A673 (cell line): Measurements from ENCODE around the gene OVCH2. TPM values are rescaled to one million over a fixed set of nuclear protein-coding genes. Genes with fewer than 3 reads are reported as not detected.

Experiments
- BruUV-seq: library from RNA; stranded (reverse); fragments of 400-500 nt; replicated peaks from 2 replicates; lab custom pipeline; 2021; lab: Mats Ljungman, UMichigan
- CTCF ChIA-PET: fragments of 300-600 bp; sonication (Branson Sonifier 250); formaldehyde crosslinking; loops from one replicate; lab custom pipeline; 2022; ENCODE audit warnings: antibody characterized with exemption; lab: Charles Lee
- POLR2A ChIA-PET: fragments of 300-600 bp; sonication (Branson Sonifier 250); formaldehyde crosslinking; loops from one replicate; lab custom pipeline; 2022; ENCODE audit warnings: antibody characterized with exemption; ENCODE audit not compliant: low non-redundant PET; lab: Charles Lee
- DNase-seq: peaks from one replicate; pipeline ENCODE4 v3.0.0-alpha.2; 2015; ENCODE audit warnings: low spot score
- H3K27ac ChIP-seq: fragments of 200-600 bp; sonication (generic); 2 replicates; pipeline ENCODE4 v1.5.1; 2016; ENCODE audit warnings: mixed run types, low read depth, mild to moderate bottlenecking, mixed read lengths, antibody characterized with exemption, low read length; ENCODE audit not compliant: poor library complexity, severe bottlenecking
- H3K27me3 ChIP-seq: fragments of 200-600 bp; sonication (generic); replicated peaks from 2 replicates; pipeline ENCODE4 v1.6.1; 2017; ENCODE audit warnings: mixed run types, low read depth, mild to moderate bottlenecking, mixed read lengths, antibody characterized with exemption, low read length; ENCODE audit not compliant: insufficient read depth, poor library complexity
- H3K36me3 ChIP-seq: fragments of 200-600 bp; sonication (generic); 2 replicates; pipeline ENCODE4 v1.6.1; 2016; ENCODE audit warnings: mixed run types, mild to moderate bottlenecking, mixed read lengths, antibody characterized with exemption, low read length; ENCODE audit not compliant: insufficient read depth, poor library complexity, severe bottlenecking
- H3K4me1 ChIP-seq: fragments of 200-600 bp; sonication (generic); 2 replicates; pipeline ENCODE4 v1.6.1; 2017; ENCODE audit warnings: mixed run types, mild to moderate bottlenecking, mixed read lengths, antibody characterized with exemption, low read length; ENCODE audit not compliant: insufficient read depth, poor library complexity, severe bottlenecking
- H3K4me3 ChIP-seq: fragments of 200-600 bp; sonication (generic); 2 replicates; pipeline ENCODE4 v1.5.1; 2016; ENCODE audit warnings: low read depth, mixed run types, mild to moderate bottlenecking, mixed read lengths, low read length; ENCODE audit not compliant: poor library complexity, severe bottlenecking
- H3K9me3 ChIP-seq: fragments of 200-600 bp; sonication (generic); 2 replicates; pipeline ENCODE4 v1.6.1; 2016; ENCODE audit warnings: mixed run types, low read depth, mild to moderate bottlenecking, mixed read lengths, antibody characterized with exemption, low read length; ENCODE audit not compliant: poor library complexity, severe bottlenecking
- EZH2 ChIP-seq: fragments of 200-600 bp; sonication (generic); IDR thresholded peaks from 2 replicates; pipeline ENCODE4 v1.6.1; 2017; ENCODE audit warnings: borderline replicate concordance, low read depth, mild to moderate bottlenecking, mixed read lengths, antibody characterized with exemption, low read length; ENCODE audit not compliant: poor library complexity, severe bottlenecking
- intact Hi-C: fragments of 100-400 bp; cut with micrococcal nuclease; formaldehyde crosslinking; loops from one replicate; pipeline ENCODE4 v1.10.0; 2022; ENCODE audit not compliant: unreplicated experiment
- total RNA-seq: library from RNA; stranded (reverse); gene quantifications from 2 replicates; pipeline ENCODE4 v1.2.3, GENCODE V29; 2021
- TF ChIP-seq, protein P1 (sequence below): fragments of 300-800, 200-600 bp; sonication (generic); conservative IDR thresholded peaks from 2 replicates; pipeline ENCODE4 v1.5.1; 2017; ENCODE audit warnings: low read depth, mild to moderate bottlenecking, antibody characterized with exemption, low read length, moderate library complexity, mixed read lengths

The OVCH2 gene
- total RNA-seq, 1 experiment from 2014 or later, result not detected

DNA sequence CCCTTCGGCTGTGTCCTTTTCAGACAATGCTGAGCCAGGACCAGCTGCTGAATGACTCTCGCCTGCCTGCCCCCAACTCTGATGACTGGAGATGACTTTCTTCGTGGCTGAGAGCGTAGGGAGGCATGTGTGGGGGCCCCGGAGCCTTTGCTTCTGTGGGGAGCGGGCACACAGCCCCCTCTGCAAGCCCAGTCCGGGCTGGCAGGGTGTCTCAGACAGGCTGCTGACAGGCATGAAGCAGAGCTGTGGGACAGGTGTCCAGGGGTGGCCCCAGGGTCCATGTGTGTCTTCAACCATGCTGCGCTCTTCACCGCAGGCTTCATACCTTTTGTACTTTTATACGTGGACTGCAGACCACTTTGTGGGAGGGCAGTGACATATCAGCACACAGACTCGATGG lies 49.6 kb downstream of the OVCH2 start:
- intact Hi-C loops, result loop anchor here (2.0 kb wide), 1 partner anchor 86 kb away; no protein-coding TSS in a partner anchor
- no TSS peak for BruUV-seq
- no peak for DNase-seq
- Histone ChIP-seq H3K27ac (no peak overlapping the region), H3K27me3 (no peaks in the 10 kb centered on the region), H3K9me3 (no peaks in the 10 kb centered on the region), H3K4me1 (no peaks in the 10 kb centered on the region), H3K36me3 (no peaks in the 10 kb centered on the region), H3K4me3 (no peak overlapping the region)
- ChIA-PET CTCF (interaction anchor here (0.8 to 1.4 kb wide), 7 partner anchors 9 to 558 kb away, joined by 3 to 25 read pairs (median 3); no protein-coding TSS in a partner anchor), POLR2A (no interaction called here)
- TF ChIP-seq, protein P1, sequence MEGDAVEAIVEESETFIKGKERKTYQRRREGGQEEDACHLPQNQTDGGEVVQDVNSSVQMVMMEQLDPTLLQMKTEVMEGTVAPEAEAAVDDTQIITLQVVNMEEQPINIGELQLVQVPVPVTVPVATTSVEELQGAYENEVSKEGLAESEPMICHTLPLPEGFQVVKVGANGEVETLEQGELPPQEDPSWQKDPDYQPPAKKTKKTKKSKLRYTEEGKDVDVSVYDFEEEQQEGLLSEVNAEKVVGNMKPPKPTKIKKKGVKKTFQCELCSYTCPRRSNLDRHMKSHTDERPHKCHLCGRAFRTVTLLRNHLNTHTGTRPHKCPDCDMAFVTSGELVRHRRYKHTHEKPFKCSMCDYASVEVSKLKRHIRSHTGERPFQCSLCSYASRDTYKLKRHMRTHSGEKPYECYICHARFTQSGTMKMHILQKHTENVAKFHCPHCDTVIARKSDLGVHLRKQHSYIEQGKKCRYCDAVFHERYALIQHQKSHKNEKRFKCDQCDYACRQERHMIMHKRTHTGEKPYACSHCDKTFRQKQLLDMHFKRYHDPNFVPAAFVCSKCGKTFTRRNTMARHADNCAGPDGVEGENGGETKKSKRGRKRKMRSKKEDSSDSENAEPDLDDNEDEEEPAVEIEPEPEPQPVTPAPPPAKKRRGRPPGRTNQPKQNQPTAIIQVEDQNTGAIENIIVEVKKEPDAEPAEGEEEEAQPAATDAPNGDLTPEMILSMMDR, result no peak
- no peak for TF ChIP-seq EZH2

DNA sequence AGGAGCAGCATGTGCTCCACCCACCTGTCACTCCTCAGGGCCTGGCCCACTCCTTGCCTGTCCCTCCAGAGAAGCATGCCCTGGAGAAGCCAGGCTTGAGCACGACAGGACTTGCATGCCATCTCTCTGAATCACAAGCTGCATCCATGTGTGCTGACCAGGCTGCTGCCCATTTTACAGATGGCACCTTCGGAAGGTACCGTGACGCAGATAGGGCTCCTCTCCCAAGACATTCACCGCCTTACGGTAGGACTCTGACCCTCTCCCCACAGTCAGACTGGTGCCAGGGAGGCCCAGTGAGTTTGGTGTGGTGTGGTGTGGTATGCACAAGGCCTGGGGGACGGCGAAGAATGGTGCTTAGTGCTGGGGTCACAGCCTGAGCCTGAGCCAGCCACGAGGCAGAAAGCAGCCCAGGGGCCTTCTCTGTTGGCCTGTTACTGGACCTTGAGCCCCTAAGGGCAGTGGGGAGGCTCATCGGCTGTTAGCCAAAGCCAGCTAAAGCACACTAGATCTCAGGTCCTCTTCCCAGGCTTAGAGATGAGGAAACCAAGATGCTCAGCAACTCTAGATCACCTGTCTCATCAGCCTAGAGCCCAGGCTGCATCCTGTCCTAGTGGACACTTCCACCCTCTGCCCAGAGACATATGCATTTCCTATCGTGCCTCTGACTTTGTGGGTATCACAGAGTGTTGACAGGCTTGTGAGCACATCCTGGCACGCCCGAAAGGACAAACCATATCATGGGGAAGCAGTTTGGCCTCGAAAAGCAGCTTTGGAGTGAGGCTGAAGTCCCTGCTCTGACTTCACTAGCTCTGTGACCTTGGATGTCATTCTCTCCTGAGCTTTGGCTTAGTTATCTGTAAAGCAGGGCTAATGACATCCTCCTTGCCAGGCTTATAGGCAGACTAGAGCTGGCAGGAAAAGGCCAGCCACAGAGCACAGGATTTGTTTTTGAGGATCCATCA lies 50.7 kb downstream of the OVCH2 start:
- DNase-seq, result no peak
- no peaks in the 10 kb centered on the region for H3K9me3 ChIP-seq
- POLR2A ChIA-PET, result no interaction called here
- intact Hi-C loops, result loop anchor here (2.0 kb wide), 1 partner anchor 85 kb away; no protein-coding TSS in a partner anchor
- BruUV-seq, result no TSS peak
- H3K4me1 ChIP-seq, result no peaks in the 10 kb centered on the region
- H3K27ac ChIP-seq, result no peak overlapping the region
- TF ChIP-seq, protein P1, result no peak
- no peak for TF ChIP-seq EZH2
- CTCF ChIA-PET, result no interaction called here
- no peaks in the 10 kb centered on the region for H3K36me3 ChIP-seq
- H3K4me3 ChIP-seq, result no peak overlapping the region
- H3K27me3 ChIP-seq, result no peaks in the 10 kb centered on the region

DNA sequence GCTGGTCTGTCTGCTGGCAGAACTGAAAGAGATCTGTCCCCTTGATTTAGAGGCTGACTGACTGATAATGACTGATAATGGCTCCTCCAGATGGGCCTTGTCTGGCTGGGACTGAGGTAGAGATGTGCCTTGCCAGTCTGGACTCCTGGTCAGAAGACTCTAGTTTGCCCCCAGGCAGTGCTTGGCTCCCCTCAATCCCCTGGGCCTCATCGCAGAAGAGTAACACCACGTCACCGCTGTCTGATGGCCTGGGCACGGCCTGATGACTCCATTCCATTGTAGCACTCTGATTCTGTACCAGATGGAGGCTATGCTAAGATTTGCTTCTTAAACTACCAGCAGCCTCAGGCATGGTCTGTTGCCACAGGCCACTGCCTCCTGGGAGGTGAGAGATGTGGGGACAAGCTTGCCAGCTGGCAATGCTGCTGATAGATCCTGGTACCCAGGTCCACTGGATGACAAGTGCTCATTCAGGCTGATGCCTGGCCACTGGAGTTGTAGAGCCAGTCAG lies 52.0 kb downstream of the OVCH2 start:
- TF ChIP-seq EZH2, result no peak
- TF ChIP-seq, protein P1, result no peak
- BruUV-seq, result no TSS peak
- Histone ChIP-seq H3K27ac (no peak overlapping the region), H3K4me1 (no peaks in the 10 kb centered on the region), H3K4me3 (no peak overlapping the region), H3K36me3 (no peaks in the 10 kb centered on the region), H3K27me3 (no peaks in the 10 kb centered on the region), H3K9me3 (no peaks in the 10 kb centered on the region)
- ChIA-PET POLR2A (no interaction called here), CTCF (no interaction called here)
- intact Hi-C loops, result no loop called here
- DNase-seq, result no peak
